Body of pancreas (tissue), 4 donors: ENCODE results near the gene MYO16. TPM values are rescaled to one million over a fixed set of nuclear protein-coding genes. Genes with fewer than 3 reads are reported as not detected.

Experiments used
- ATAC-seq: fragments of 150-250 bp; one replicate; pipeline ENCODE4 v1.9.1; 2016
- DNase-seq, 4 donors: peaks; one replicate each; pipeline ENCODE4 v3.0.0-alpha.2; 2019
- H3K27ac ChIP-seq, 4 donors: fragments of 200-600 bp; sonication (generic); 1 replicate in 3 of 4; 2 replicates in 1 of 4; pipeline versions ENCODE4 v1.5.1 to v1.6.1; 2016 to 2019; ENCODE audit warnings: mild to moderate bottlenecking in 1 of 4, mixed read lengths in 1 of 4, moderate library complexity in 1 of 4
- H3K27me3 ChIP-seq, 2 donors: fragments of 200-600 bp; sonication (generic); one replicate each; pipeline ENCODE4 v1.6.0; 2016; ENCODE audit warnings: mild to moderate bottlenecking in 1 of 2
- H3K36me3 ChIP-seq, 2 donors: fragments of 200-600 bp; sonication (generic); replicated peaks in 1 of 2; 2 replicates each; pipeline ENCODE4 v1.5.1; 2016; ENCODE audit warnings: low read depth in 2 of 2; ENCODE audit not compliant: insufficient read depth in 1 of 2
- H3K4me1 ChIP-seq: fragments of 200-600 bp; sonication (generic); one replicate; pipeline ENCODE4 v1.6.0; 2016
- H3K4me3 ChIP-seq, 2 donors: fragments of 200-600 bp; sonication (generic); 1 replicate in 1 of 2; 2 replicates in 1 of 2; pipeline ENCODE4 v1.5.1; 2016 to 2019
- H3K9me3 ChIP-seq, 3 donors: fragments of 200-600 bp; sonication (generic); 1 replicate in 2 of 3; 2 replicates in 1 of 3; pipeline ENCODE4 v1.5.1; 2016
- POLR2A ChIP-seq, 3 donors: fragments of 450-650 bp; IDR thresholded peaks; one replicate each; pipeline ENCODE4 v1.6.1; 2016; ENCODE audit warnings: antibody characterized with exemption in 3 of 3, mild to moderate bottlenecking in 2 of 3
- WGBS, 2 donors: methylation state at CpG; one replicate each; pipeline ENCODE4 v1.1.5; 2017; 5-methylcytosine and 5-hydroxymethylcytosine counted together
- intact Hi-C: fragments of 100-400 bp; cut with DNase I; formaldehyde crosslinking; loops from one replicate; pipeline ENCODE4 v1.15.1; 2023
- total RNA-seq, 2 donors: library from RNA; depleted of rRNA; stranded (reverse); fragments of >200 nt; gene quantifications; one replicate each; pipeline ENCODE4 v1.1.0, GENCODE V29; 2016
- TF ChIP-seq, protein P1 (sequence below), 7 experiments: fragments of 450-650 bp in 4 of 7; fragments of 200-600 bp in 3 of 7; sonication (generic) in 3 of 7; IDR thresholded peaks; one replicate each; pipeline ENCODE4 v1.5.1; 2016 to 2019; ENCODE audit warnings: antibody characterized with exemption in 7 of 7

MYO16 gene
- total RNA-seq, 2 donors from 2014 or later: under 0.01 to 0.78 TPM

DNA sequence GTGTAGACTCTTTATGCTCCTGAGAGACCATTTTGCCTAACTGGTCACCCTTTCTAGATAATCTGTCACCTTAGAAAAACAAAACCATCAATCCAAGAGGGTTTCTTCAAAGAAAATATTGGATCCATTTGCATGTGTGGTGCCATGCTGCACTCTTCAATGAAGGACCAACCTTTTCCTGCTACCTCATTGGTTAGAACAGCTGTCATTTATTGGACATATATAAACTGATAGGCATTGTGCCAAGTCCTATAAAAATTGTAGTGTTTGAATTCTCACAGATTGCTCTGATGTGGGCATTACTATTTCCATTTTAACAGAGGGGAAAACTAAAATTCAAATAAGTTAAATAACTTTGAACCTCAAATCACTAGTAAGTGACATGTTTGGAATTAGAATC, 333.2 kb downstream of the MYO16 start:
- TF ChIP-seq POLR2A (IDR thresholded peaks at IDR 0.05): no peak
- TF ChIP-seq, protein P1, sequence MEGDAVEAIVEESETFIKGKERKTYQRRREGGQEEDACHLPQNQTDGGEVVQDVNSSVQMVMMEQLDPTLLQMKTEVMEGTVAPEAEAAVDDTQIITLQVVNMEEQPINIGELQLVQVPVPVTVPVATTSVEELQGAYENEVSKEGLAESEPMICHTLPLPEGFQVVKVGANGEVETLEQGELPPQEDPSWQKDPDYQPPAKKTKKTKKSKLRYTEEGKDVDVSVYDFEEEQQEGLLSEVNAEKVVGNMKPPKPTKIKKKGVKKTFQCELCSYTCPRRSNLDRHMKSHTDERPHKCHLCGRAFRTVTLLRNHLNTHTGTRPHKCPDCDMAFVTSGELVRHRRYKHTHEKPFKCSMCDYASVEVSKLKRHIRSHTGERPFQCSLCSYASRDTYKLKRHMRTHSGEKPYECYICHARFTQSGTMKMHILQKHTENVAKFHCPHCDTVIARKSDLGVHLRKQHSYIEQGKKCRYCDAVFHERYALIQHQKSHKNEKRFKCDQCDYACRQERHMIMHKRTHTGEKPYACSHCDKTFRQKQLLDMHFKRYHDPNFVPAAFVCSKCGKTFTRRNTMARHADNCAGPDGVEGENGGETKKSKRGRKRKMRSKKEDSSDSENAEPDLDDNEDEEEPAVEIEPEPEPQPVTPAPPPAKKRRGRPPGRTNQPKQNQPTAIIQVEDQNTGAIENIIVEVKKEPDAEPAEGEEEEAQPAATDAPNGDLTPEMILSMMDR (IDR thresholded peaks at IDR 0.05): no peak
- intact Hi-C loops: loop anchor here (10.0 kb wide), 1 partner anchor 1162 kb away; no protein-coding TSS in a partner anchor
- Histone ChIP-seq H3K27me3 (no peaks in the 10 kb centered on the region), H3K9me3 (no peaks in the 10 kb centered on the region), H3K4me1 (peaks cover 1% of the 10 kb centered on the region), H3K4me3 (no peak overlapping the region), H3K36me3 (no peaks in the 10 kb centered on the region), H3K27ac (no peak overlapping the region)
- DNase-seq: no peak
- no peak for ATAC-seq

DNA sequence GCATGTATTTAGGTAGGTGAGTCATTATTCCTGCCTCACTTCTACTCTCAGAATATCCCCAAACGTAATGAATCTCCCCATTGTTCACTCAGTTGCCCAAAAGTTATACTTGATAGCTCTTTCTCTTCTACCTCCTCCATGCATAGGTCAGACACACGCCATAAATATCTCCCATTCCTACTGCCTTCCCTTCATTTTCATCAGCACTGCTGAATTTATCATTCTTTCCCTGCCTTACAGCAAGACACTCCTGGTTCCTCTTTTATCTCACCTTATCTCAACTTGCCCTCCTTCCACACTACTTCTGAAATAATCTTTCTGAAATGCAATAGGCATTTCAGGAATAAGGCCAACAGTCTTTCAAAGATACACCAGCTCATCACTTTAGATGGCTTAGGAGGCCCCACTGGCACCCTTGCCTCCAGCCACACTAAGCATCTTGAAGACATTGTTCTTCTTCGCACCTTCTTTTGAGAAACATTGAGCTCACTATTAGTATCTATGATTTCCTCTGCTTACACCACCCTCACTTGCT, 333.9 kb downstream of the MYO16 start:
- Histone ChIP-seq H3K27ac (no peak overlapping the region), H3K27me3 (no peaks in the 10 kb centered on the region), H3K36me3 (no peaks in the 10 kb centered on the region), H3K9me3 (no peaks in the 10 kb centered on the region), H3K4me1 (no peaks in the 10 kb centered on the region), H3K4me3 (no peak overlapping the region)
- DNase-seq (no peak), ATAC-seq (no peak)
- intact Hi-C loops: loop anchor here (10.0 kb wide), 1 partner anchor 1161 kb away; no protein-coding TSS in a partner anchor
- WGBS, 2 donors: 77% methylated on average over 3 of the region's 3 CpGs
- TF ChIP-seq POLR2A (IDR thresholded peaks at IDR 0.05): no peak
- TF ChIP-seq, protein P1 (IDR thresholded peaks at IDR 0.05): no peak

DNA sequence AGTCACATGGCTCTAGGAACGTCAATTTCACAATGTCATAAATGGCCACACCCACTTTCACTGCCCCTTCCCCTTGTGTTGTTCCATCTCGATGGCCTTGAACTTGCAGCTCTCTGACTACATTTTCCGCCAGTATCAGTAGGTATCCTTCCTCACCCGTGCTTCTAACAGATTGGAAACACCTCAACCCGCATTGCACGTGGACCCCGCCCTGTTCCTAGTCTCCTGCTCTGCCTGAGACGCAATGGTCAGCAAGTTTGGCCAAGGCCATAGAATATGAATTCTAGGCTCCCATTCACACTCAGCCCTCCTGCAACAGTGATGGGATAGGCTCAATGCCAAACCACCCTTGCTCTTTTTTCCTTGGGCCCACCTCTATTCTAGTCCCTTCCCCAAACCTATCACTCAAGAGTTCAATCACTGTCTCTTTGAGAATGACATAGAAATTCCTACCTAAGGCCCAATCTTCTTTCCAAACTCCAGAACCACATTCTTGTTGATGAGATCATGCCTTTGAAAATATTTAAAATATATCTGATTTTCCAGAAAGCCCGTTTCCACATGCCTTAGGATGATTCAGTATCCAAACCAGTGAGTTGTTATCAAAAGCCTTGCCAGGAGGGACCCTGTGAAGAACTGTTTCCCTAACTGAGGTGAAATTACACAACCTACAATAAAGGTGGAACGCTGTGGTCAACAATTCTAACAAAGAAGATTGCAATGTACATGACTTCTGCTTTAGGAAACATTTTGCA, 334.6 kb downstream of the MYO16 start:
- Histone ChIP-seq H3K4me3 (no peak overlapping the region), H3K27ac (no peak overlapping the region), H3K27me3 (no peaks in the 10 kb centered on the region), H3K9me3 (no peaks in the 10 kb centered on the region), H3K36me3 (no peaks in the 10 kb centered on the region), H3K4me1 (no peaks in the 10 kb centered on the region)
- DNase-seq (no peak), ATAC-seq (no peak)
- intact Hi-C loops: loop anchor here (10.0 kb wide), 1 partner anchor 1161 kb away; no protein-coding TSS in a partner anchor
- 59 to 64% methylated on average over 10 of the region's 10 CpGs for WGBS, 2 donors
- TF ChIP-seq POLR2A (IDR thresholded peaks at IDR 0.05): no peak
- TF ChIP-seq, protein P1 (IDR thresholded peaks at IDR 0.05): no peak

DNA sequence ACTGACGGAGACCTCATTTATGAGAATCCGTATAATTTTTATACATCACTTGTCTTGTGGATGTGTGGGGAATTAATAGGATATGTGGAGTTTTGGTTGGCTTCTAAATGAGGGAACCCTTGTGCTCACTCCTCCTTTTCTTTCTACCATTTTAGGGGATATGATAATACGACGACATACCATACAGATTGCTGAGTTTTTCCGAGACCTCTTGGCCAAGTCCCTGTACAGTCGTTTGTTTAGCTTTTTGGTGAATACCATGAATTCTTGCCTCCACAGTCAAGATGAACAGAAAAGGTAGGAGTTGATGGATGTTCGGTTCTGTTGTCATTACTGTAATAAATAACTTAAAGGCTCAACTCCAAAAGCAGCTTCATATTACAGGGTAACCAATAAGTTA, 335.2 kb downstream of the MYO16 start:
- no peaks in the 10 kb centered on the region for H3K36me3 ChIP-seq
- no peak for ATAC-seq
- no peak for DNase-seq
- H3K4me3 ChIP-seq: no peak overlapping the region
- no peak overlapping the region for H3K27ac ChIP-seq
- 66 to 70% methylated on average over 7 of the region's 7 CpGs for WGBS, 2 donors
- TF ChIP-seq, protein P1 (IDR thresholded peaks at IDR 0.05): no peak
- TF ChIP-seq POLR2A (IDR thresholded peaks at IDR 0.05): no peak
- H3K4me1 ChIP-seq: no peaks in the 10 kb centered on the region
- no peaks in the 10 kb centered on the region for H3K9me3 ChIP-seq
- H3K27me3 ChIP-seq: no peaks in the 10 kb centered on the region
- intact Hi-C loops: loop anchor here (10.0 kb wide), 1 partner anchor 1160 kb away; no protein-coding TSS in a partner anchor
